AG09319 (cell line): ENCODE data around the gene ST7.

ENCODE experiments used
- DNase-seq: peaks from one replicate; pipeline ENCODE4 v3.0.0-alpha.2; 2010; ENCODE audit warnings: low read depth; ENCODE audit errors: extremely low read depth
- CTCF ChIP-seq: IDR thresholded peaks from 2 replicates; pipeline ENCODE4 v1.5.1; 2011; ENCODE audit warnings: low read depth, mild to moderate bottlenecking, inconsistent platforms, low read length, moderate library complexity

The ST7 gene

GRCh38 chr7:117217106-117218035, 264.1 kb downstream of the ST7 start:
- no peak for DNase-seq
- no peak for TF ChIP-seq CTCF

GRCh38 chr7:117218700-117219099, 265.4 kb downstream of the ST7 start:
- no peak for DNase-seq

GRCh38 chr7:117219485-117219884, 266.2 kb downstream of the ST7 start:
- TF ChIP-seq CTCF, result no peak
- no peak for DNase-seq

More at GRCh38 chr7:117218700-117219099, 265.4 kb downstream of the ST7 start:
- no peak for TF ChIP-seq CTCF

GRCh38 chr7:117220836-117221235, 267.5 kb downstream of the ST7 start:
- DNase-seq, result no peak
- TF ChIP-seq CTCF, result no peak

GRCh38 chr7:117225536-117225935, 272.2 kb downstream of the ST7 start:
- DNase-seq, result no peak
- TF ChIP-seq CTCF, result no peak

GRCh38 chr7:117227091-117227490, 273.8 kb downstream of the ST7 start:
- no peak for TF ChIP-seq CTCF
- no peak for DNase-seq

GRCh38 chr7:117229350-117229749, 276.0 kb downstream of the ST7 start:
- TF ChIP-seq CTCF, result no peak
- no peak for DNase-seq
